Suprapubic skin (tissue), 4 donors: ENCODE results near the gene SMTNL2. TPM values are rescaled to one million over a fixed set of nuclear protein-coding genes. Genes with fewer than 3 reads are reported as not detected.
"Not testable (repeated sequence)": the region's sequence is repeated elsewhere in the genome, so short reads cannot be mapped to it uniquely, and the experiment has no call there.

Experiments used
- DNase-seq, 2 donors: peaks; one replicate each; pipeline ENCODE4 v3.0.0-alpha.2; 2019; ENCODE audit warnings: low spot score in 2 of 2
- H3K27ac ChIP-seq: fragments of 200-600 bp; sonication (generic); one replicate; pipeline ENCODE4 v1.5.1; 2019
- H3K27me3 ChIP-seq: fragments of 200-600 bp; sonication (generic); one replicate; pipeline ENCODE4 v1.5.1; 2019
- H3K36me3 ChIP-seq: fragments of 200-600 bp; sonication (generic); one replicate; pipeline ENCODE4 v1.5.1; 2019
- H3K4me1 ChIP-seq: fragments of 200-600 bp; sonication (generic); one replicate; pipeline ENCODE4 v1.5.1; 2019
- H3K4me3 ChIP-seq: fragments of 200-600 bp; sonication (generic); one replicate; pipeline ENCODE4 v1.5.1; 2019; ENCODE audit warnings: mild to moderate bottlenecking
- H3K9me3 ChIP-seq: fragments of 200-600 bp; sonication (generic); one replicate; pipeline ENCODE4 v1.5.1; 2019
- CTCF ChIP-seq, 2 donors: fragments of 200-600 bp in 1 of 2; fragments of 450-650 bp in 1 of 2; sonication (generic) in 1 of 2; IDR thresholded peaks; one replicate each; pipeline ENCODE4 v1.5.1; 2016 to 2019; ENCODE audit warnings: antibody characterized with exemption in 2 of 2, mild to moderate bottlenecking in 1 of 2, moderate library complexity in 1 of 2
- EP300 ChIP-seq: sonication (generic); formaldehyde crosslinking; IDR thresholded peaks from one replicate; pipeline ENCODE4 v1.6.1; 2017; ENCODE audit warnings: antibody characterized with exemption
- POLR2A ChIP-seq, 2 donors: fragments of 450-650 bp; IDR thresholded peaks; one replicate each; pipeline ENCODE4 v1.6.1; 2017; ENCODE audit warnings: antibody characterized with exemption in 2 of 2, mild to moderate bottlenecking in 2 of 2, moderate library complexity in 2 of 2
- POLR2AphosphoS5 ChIP-seq, 3 donors: sonication (generic); formaldehyde crosslinking; IDR thresholded peaks; one replicate each; pipeline ENCODE4 v1.6.1; 2017; ENCODE audit warnings: antibody characterized with exemption in 3 of 3
- WGBS: methylation state at CpG from one replicate; pipeline ENCODE4 v1.1.5; 2018; 5-methylcytosine and 5-hydroxymethylcytosine counted together
- total RNA-seq, 4 donors: library from RNA; depleted of rRNA; stranded (reverse); fragments of >200 nt; gene quantifications; one replicate each; pipeline ENCODE4 v1.1.0, GENCODE V29; 2016

SMTNL2 gene
- total RNA-seq, 4 donors from 2014 or later, result 0.64 to 1.3 (median 0.81) TPM; not detected in 1

- no peaks in the 10 kb centered on the region for H3K9me3 ChIP-seq
- no peak for DNase-seq
- no peak for TF ChIP-seq CTCF (IDR thresholded peaks at IDR 0.05)
- no peak for TF ChIP-seq EP300
- no peak for TF ChIP-seq POLR2A (IDR thresholded peaks at IDR 0.05)
- no peak for TF ChIP-seq POLR2AphosphoS5 (IDR thresholded peaks at IDR 0.05)
- no peak overlapping the region for H3K27ac ChIP-seq
- no peaks in the 10 kb centered on the region for H3K36me3 ChIP-seq
- no peak overlapping the region for H3K4me3 ChIP-seq
- 72% methylated on average over 12 of the region's 12 CpGs for WGBS
- peaks cover 45% of the 10 kb centered on the region for H3K27me3 ChIP-seq
- H3K4me1 ChIP-seq, result peaks cover 27% of the 10 kb centered on the region
These were observed 52.3 kb downstream of the SMTNL2 start for GRCh38 chr17:4636474-4637100.

GRCh38 chr17:4638766-4639165 lies 54.4 kb downstream of the SMTNL2 start:
- peaks cover 31% of the 10 kb centered on the region for H3K4me1 ChIP-seq
- H3K4me3 ChIP-seq, result peak overlapping the region; percentile 29
- 41% methylated on average over 6 of the region's 8 CpGs for WGBS
- H3K27me3 ChIP-seq, result peaks cover 65% of the 10 kb centered on the region
- H3K27ac ChIP-seq, DNase-seq, H3K9me3 ChIP-seq, H3K36me3 ChIP-seq: not testable (repeated sequence)

GRCh38 chr17:4639301-4640059 lies 55.2 kb downstream of the SMTNL2 start:
- DNase-seq, H3K27ac ChIP-seq, H3K36me3 ChIP-seq, H3K9me3 ChIP-seq: not testable (repeated sequence)
- peaks cover 65% of the 10 kb centered on the region for H3K27me3 ChIP-seq
- H3K4me1 ChIP-seq, result peaks cover 31% of the 10 kb centered on the region
- H3K4me3 ChIP-seq, result peak overlapping the region; percentile 29
- WGBS, result 14% methylated on average over 14 of the region's 56 CpGs

GRCh38 chr17:4640569-4641188 lies 56.4 kb downstream of the SMTNL2 start:
- Histone ChIP-seq H3K27me3 (peaks cover 64% of the 10 kb centered on the region), H3K4me3 (peak overlapping the region; percentile 7), H3K4me1 (peaks cover 29% of the 10 kb centered on the region)
- WGBS, result under 1% methylated on average over 22 of the region's 39 CpGs
- H3K36me3 ChIP-seq, H3K27ac ChIP-seq, DNase-seq, H3K9me3 ChIP-seq: not testable (repeated sequence)

- 19% methylated on average over 32 of the region's 58 CpGs for WGBS
- H3K4me1 ChIP-seq, result peaks cover 26% of the 10 kb centered on the region
- peaks cover 59% of the 10 kb centered on the region for H3K27me3 ChIP-seq
- no peak for DNase-seq
- no peak within 1 kb of the TSS for H3K27ac ChIP-seq
- no peaks in the 10 kb centered on the region for H3K36me3 ChIP-seq
- H3K9me3 ChIP-seq, result no peaks in the 10 kb centered on the region
- H3K4me3 ChIP-seq, result peak within 1 kb of the TSS; percentile 7
- TF ChIP-seq EP300, result no peak
- no peak for TF ChIP-seq POLR2AphosphoS5 (IDR thresholded peaks at IDR 0.05)
- TF ChIP-seq CTCF (IDR thresholded peaks at IDR 0.05), result no peak
- no peak for TF ChIP-seq POLR2A (IDR thresholded peaks at IDR 0.05)
These were observed 57.2 kb downstream of the SMTNL2 start, which contains the start of gene ALOX15 for GRCh38 chr17:4641297-4642195. Gene ALOX15 (minus strand): TSS chr17:4641678. CDS start chr17:4641651, 27 bp downstream.

GRCh38 chr17:4642286-4642685 lies 58.0 kb downstream of the SMTNL2 start:
- H3K36me3 ChIP-seq, result no peaks in the 10 kb centered on the region
- H3K9me3 ChIP-seq, result no peaks in the 10 kb centered on the region
- no peak overlapping the region for H3K27ac ChIP-seq
- no peak for DNase-seq
- H3K27me3 ChIP-seq, result peaks cover 57% of the 10 kb centered on the region
- H3K4me3 ChIP-seq, result no peak overlapping the region
- peaks cover 26% of the 10 kb centered on the region for H3K4me1 ChIP-seq
- WGBS, result 31% methylated on average over 6 of the region's 6 CpGs
- TF ChIP-seq POLR2A (IDR thresholded peaks at IDR 0.05), result no peak
- TF ChIP-seq CTCF (IDR thresholded peaks at IDR 0.05), result no peak
- TF ChIP-seq EP300, result no peak
